GM23338 (cell line): Measurements from ENCODE around the gene COTL1. TPM values are rescaled to one million over a fixed set of nuclear protein-coding genes. Genes with fewer than 3 reads are reported as not detected.

Experiments used
- ATAC-seq: fragments of 200-7000 bp; cut with Tn5 transposase; 3 replicates; pipeline ENCODE4 v1.9.1; 2020
- DNase-seq: peaks from one replicate; pipeline ENCODE4 v3.0.0-alpha.2; 2015; ENCODE audit warnings: low spot score
- H2AFZ ChIP-seq: fragments of 200-600 bp; sonication (generic); 2 replicates; pipeline ENCODE4 v1.8.0; 2016; ENCODE audit warnings: antibody characterized with exemption, mild to moderate bottlenecking, moderate library complexity
- H3F3A ChIP-seq: fragments of 200-600 bp; sonication (generic); replicated peaks from 2 replicates; pipeline ENCODE4 v1.8.0; 2017; ENCODE audit warnings: antibody characterized with exemption, mixed run types, low read depth
- H3K27ac ChIP-seq: fragments of 200-600 bp; sonication (generic); 2 replicates; pipeline ENCODE4 v1.6.1; 2016; ENCODE audit warnings: low read depth
- H3K27me3 ChIP-seq: fragments of 200-600 bp; sonication (generic); 2 replicates; pipeline ENCODE4 v1.8.0; 2016; ENCODE audit warnings: mild to moderate bottlenecking, mixed run types, moderate library complexity; ENCODE audit not compliant: insufficient read depth
- H3K36me3 ChIP-seq: fragments of 200-600 bp; sonication (generic); 2 replicates; pipeline ENCODE4 v1.8.0; 2016; ENCODE audit warnings: mild to moderate bottlenecking; ENCODE audit not compliant: insufficient read depth
- H3K4me1 ChIP-seq: fragments of 200-600 bp; sonication (generic); 2 replicates; pipeline ENCODE4 v1.8.0; 2016; ENCODE audit warnings: mild to moderate bottlenecking, moderate library complexity; ENCODE audit not compliant: insufficient read depth
- H3K4me2 ChIP-seq: fragments of 200-600 bp; sonication (generic); 2 replicates; pipeline ENCODE4 v1.7.1; 2017; ENCODE audit warnings: mixed run types
- H3K4me3 ChIP-seq: fragments of 200-600 bp; sonication (generic); 2 replicates; pipeline ENCODE4 v1.6.1; 2016; ENCODE audit warnings: mixed run types
- H3K79me2 ChIP-seq: fragments of 200-600 bp; sonication (generic); replicated peaks from 2 replicates; pipeline ENCODE4 v1.8.0; 2017; ENCODE audit warnings: mild to moderate bottlenecking; ENCODE audit not compliant: insufficient read depth
- H3K9me2 ChIP-seq: fragments of 200-600 bp; sonication (generic); 2 replicates; pipeline ENCODE4 v1.8.0; 2017; ENCODE audit not compliant: insufficient read depth
- H4K20me1 ChIP-seq: fragments of 200-600 bp; sonication (generic); replicated peaks from 2 replicates; pipeline ENCODE4 v1.8.0; 2017; ENCODE audit warnings: mild to moderate bottlenecking; ENCODE audit not compliant: insufficient read depth
- H3K27ac Mint-ChIP-seq: 2 replicates; pipeline ENCODE4 v1.8.0; 2020; ENCODE audit warnings: inconsistent platforms, mild to moderate bottlenecking, moderate library complexity, mixed read lengths
- H3K27me3 Mint-ChIP-seq: 3 replicates; pipeline ENCODE4 v1.8.0; 2022; ENCODE audit warnings: low read depth, mild to moderate bottlenecking, moderate library complexity, mixed read lengths, inconsistent platforms; ENCODE audit not compliant: insufficient read depth, poor library complexity
- H3K36me3 Mint-ChIP-seq: 3 replicates; pipeline ENCODE4 v1.8.0; 2021; ENCODE audit warnings: low read depth, mild to moderate bottlenecking, inconsistent platforms, moderate library complexity, mixed read lengths
- H3K4me1 Mint-ChIP-seq: 3 replicates; pipeline ENCODE4 v1.8.0; 2020; ENCODE audit warnings: mild to moderate bottlenecking, inconsistent platforms, mixed read lengths
- H3K4me3 Mint-ChIP-seq: 3 replicates; pipeline ENCODE4 v1.8.0; 2021; ENCODE audit warnings: moderate library complexity, mild to moderate bottlenecking, inconsistent platforms, mixed read lengths
- H3K9me3 Mint-ChIP-seq: 3 replicates; pipeline ENCODE4 v1.8.0; 2020; ENCODE audit warnings: moderate library complexity, mild to moderate bottlenecking, inconsistent platforms, mixed read lengths
- CREB1 ChIP-seq: fragments of 250-450 bp; sonication (Bioruptor Pico); IDR thresholded peaks from 2 replicates; pipeline ENCODE4 v1.5.0; 2020; ENCODE audit warnings: low read depth, mild to moderate bottlenecking, moderate library complexity
- CTCF ChIP-seq, 2 experiments: fragments of 200-600 bp in 1 of 2; sonication (generic) in 1 of 2; conservative IDR thresholded peaks; 2 replicates each; pipeline versions ENCODE4 v1.5.1 to v1.6.1; 2016 to 2017; ENCODE audit warnings: antibody characterized with exemption in 2 of 2, low read depth in 2 of 2, mild to moderate bottlenecking in 2 of 2, moderate library complexity in 1 of 2
- EZH2 ChIP-seq: fragments of 200-600 bp; sonication (generic); IDR thresholded peaks from one replicate; pipeline ENCODE4 v1.8.0; 2017; ENCODE audit warnings: antibody characterized with exemption, mild to moderate bottlenecking, low read depth; ENCODE audit not compliant: unreplicated experiment
- EZH2phosphoT487 ChIP-seq: fragments of 200-600 bp; sonication (generic); IDR thresholded peaks from one replicate; pipeline ENCODE4 v1.8.1; 2018; ENCODE audit warnings: antibody characterized with exemption; ENCODE audit not compliant: unreplicated experiment
- JUNB ChIP-seq: IDR thresholded peaks from one replicate; pipeline ENCODE4 v1.6.1; 2016; ENCODE audit warnings: antibody characterized with exemption; ENCODE audit not compliant: unreplicated experiment
- POLR2AphosphoS5 ChIP-seq: IDR thresholded peaks from 2 replicates; pipeline ENCODE4 v1.6.1; 2016; ENCODE audit warnings: antibody characterized with exemption, low read depth
- REST ChIP-seq: IDR thresholded peaks from one replicate; pipeline ENCODE4 v1.6.1; 2018; ENCODE audit warnings: antibody characterized with exemption; ENCODE audit not compliant: unreplicated experiment
- ZNF114 ChIP-seq: fragments of 250-450 bp; sonication (Bioruptor Pico); IDR thresholded peaks from 2 replicates; pipeline ENCODE4 v1.5.0; 2020; ENCODE audit warnings: mild to moderate bottlenecking, moderate library complexity
- ZNF331 ChIP-seq: fragments of 250-450 bp; sonication (Bioruptor Pico); IDR thresholded peaks from 2 replicates; pipeline ENCODE4 v1.5.0; 2020; ENCODE audit warnings: low read depth, mild to moderate bottlenecking, moderate library complexity
- ZNF462 ChIP-seq: fragments of 250-450 bp; sonication (Bioruptor Pico); IDR thresholded peaks from 2 replicates; pipeline ENCODE4 v1.5.0; 2020; ENCODE audit warnings: mild to moderate bottlenecking, moderate library complexity
- polyA plus RNA-seq: library from polyadenylated mRNA; unstranded; fragments of >200 nt; fragmentation: Nextera tagmentation; extraction: Ambion mirVana; gene quantifications from 2 replicates; pipeline ENCODE4 v1.2.1, GENCODE V29; 2016
- total RNA-seq: library from RNA; depleted of rRNA; stranded (reverse); fragments of >200 nt; shearing (Covaris generic); gene quantifications from 2 replicates; pipeline ENCODE4 v1.2.3, GENCODE V29; 2014

COTL1 gene
- total and polyA plus RNA-seq, 2 experiments from 2014 or later, result 117 to 166 TPM

- Mint-ChIP-seq H3K36me3 (no peaks in the 10 kb centered on the region; the same call in 2 of the 3 replicates), H3K27me3 (no peaks in the 10 kb centered on the region), H3K9me3 (no peaks in the 10 kb centered on the region), H3K4me1 (peaks cover 15% of the 10 kb centered on the region), H3K4me3 (no peak overlapping the region), H3K27ac (no peak overlapping the region)
- no peaks in the 10 kb centered on the region for H3K4me1 ChIP-seq
- ATAC-seq, result no peak
- H4K20me1 ChIP-seq, result no peaks in the 10 kb centered on the region
- H3K4me2 ChIP-seq, result no peak overlapping the region
- no peak for DNase-seq
- H3K79me2 ChIP-seq, result no peaks in the 10 kb centered on the region
- no peaks in the 10 kb centered on the region for H3K36me3 ChIP-seq
- no peaks in the 10 kb centered on the region for H3K27me3 ChIP-seq
- no peaks in the 10 kb centered on the region for H3K9me2 ChIP-seq
- H3K27ac ChIP-seq, result no peak overlapping the region
- no peak overlapping the region for H2AFZ ChIP-seq
- TF ChIP-seq EZH2phosphoT487 (no peak), ZNF114 (no peak), ZNF331 (CRISPR knock-in tag) (no peak), ZNF462 (CRISPR knock-in tag) (no peak), CTCF (conservative IDR thresholded peaks at IDR 0.05; ENCODE audit: low read depth in 2 of 2) (no peak), CREB1 (CRISPR knock-in tag) (no peak), POLR2AphosphoS5 (no peak), JUNB (no peak), REST (no peak), EZH2 (no peak)
- H3F3A ChIP-seq, result no peaks in the 10 kb centered on the region
- H3K4me3 ChIP-seq, result no peak overlapping the region
These were observed 20.4 kb upstream of the COTL1 start for GRCh38 chr16:84638231-84638806.
